ENCODE results near the gene TDRD9.

DNA sequence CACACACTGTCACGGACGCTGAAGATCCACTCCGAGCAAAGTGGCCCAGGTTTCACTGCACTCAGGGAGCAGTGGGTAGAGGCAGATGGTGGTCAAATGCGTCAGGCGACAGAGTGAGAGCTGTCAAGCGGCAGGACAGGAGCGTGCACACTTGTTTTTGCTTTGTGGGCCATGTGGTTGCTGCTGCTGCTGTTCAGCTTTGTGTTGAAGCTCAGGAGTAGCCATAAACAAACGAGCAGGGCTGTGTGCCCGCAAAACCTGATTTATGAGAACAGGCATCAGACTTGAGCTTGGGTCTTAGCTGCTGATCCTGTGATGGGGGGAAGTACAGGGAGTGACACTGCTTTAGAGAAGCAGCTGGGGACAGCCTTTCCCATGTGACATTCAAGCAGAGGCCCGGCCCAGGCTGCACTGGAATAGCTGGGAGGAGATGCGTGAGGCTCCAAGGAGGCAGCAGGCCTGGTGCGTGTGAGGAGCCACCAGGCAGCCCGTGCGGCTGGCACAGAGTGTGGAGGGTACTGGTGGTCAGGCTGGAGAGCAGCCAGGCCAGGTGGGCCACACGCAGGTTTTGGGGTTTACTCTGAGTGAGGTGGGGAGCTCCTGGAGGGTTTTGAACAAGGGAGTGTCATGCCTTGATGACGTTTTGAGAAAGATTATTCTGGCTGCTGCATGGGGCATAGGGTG lies 126.1 kb downstream of the TDRD9 start:
- TF ChIP-seq, protein P1, sequence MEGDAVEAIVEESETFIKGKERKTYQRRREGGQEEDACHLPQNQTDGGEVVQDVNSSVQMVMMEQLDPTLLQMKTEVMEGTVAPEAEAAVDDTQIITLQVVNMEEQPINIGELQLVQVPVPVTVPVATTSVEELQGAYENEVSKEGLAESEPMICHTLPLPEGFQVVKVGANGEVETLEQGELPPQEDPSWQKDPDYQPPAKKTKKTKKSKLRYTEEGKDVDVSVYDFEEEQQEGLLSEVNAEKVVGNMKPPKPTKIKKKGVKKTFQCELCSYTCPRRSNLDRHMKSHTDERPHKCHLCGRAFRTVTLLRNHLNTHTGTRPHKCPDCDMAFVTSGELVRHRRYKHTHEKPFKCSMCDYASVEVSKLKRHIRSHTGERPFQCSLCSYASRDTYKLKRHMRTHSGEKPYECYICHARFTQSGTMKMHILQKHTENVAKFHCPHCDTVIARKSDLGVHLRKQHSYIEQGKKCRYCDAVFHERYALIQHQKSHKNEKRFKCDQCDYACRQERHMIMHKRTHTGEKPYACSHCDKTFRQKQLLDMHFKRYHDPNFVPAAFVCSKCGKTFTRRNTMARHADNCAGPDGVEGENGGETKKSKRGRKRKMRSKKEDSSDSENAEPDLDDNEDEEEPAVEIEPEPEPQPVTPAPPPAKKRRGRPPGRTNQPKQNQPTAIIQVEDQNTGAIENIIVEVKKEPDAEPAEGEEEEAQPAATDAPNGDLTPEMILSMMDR (IDR thresholded peaks at IDR 0.05; ENCODE audit: poor library complexity): no peak
- TF ChIP-seq EZH2phosphoT487 (IDR thresholded peaks at IDR 0.05; ENCODE audit: low read depth, severe bottlenecking, unreplicated experiment): no peak

Data from hepatocyte (in vitro differentiated cells).